GM23248 (cell line): ENCODE data around the gene PAM. TPM values are rescaled to one million over a fixed set of nuclear protein-coding genes. Genes with fewer than 3 reads are reported as not detected.

Experiments
- DNase-seq: peaks from one replicate; pipeline ENCODE4 v3.0.0-alpha.2; 2015
- H2AFZ ChIP-seq: fragments of 200-600 bp; sonication (generic); 2 replicates; pipeline ENCODE4 v1.6.1; 2016; ENCODE audit warnings: antibody characterized with exemption
- H3F3A ChIP-seq: fragments of 200-600 bp; sonication (generic); 2 replicates; pipeline ENCODE4 v1.6.1; 2016; ENCODE audit warnings: mild to moderate bottlenecking, antibody characterized with exemption, mixed run types; ENCODE audit not compliant: insufficient read depth
- H3K27ac ChIP-seq: fragments of 200-600 bp; sonication (generic); 2 replicates; pipeline ENCODE4 v1.5.1; 2016; ENCODE audit warnings: mild to moderate bottlenecking
- H3K27me3 ChIP-seq: fragments of 200-600 bp; sonication (generic); replicated peaks from 2 replicates; pipeline ENCODE4 v1.6.1; 2016; ENCODE audit warnings: mild to moderate bottlenecking; ENCODE audit not compliant: insufficient read depth
- H3K36me3 ChIP-seq: fragments of 200-600 bp; sonication (generic); 2 replicates; pipeline ENCODE4 v1.6.1; 2016; ENCODE audit warnings: low read depth, mild to moderate bottlenecking
- H3K4me1 ChIP-seq: fragments of 200-600 bp; sonication (generic); 2 replicates; pipeline ENCODE4 v1.6.1; 2016; ENCODE audit warnings: mild to moderate bottlenecking; ENCODE audit not compliant: insufficient read depth
- H3K4me2 ChIP-seq: fragments of 200-600 bp; sonication (generic); one replicate; pipeline ENCODE4 v1.6.1; 2016; ENCODE audit warnings: mild to moderate bottlenecking; ENCODE audit not compliant: unreplicated experiment
- H3K4me3 ChIP-seq: fragments of 200-600 bp; sonication (generic); 2 replicates; pipeline ENCODE4 v1.5.1; 2016; ENCODE audit warnings: mild to moderate bottlenecking
- H3K79me2 ChIP-seq: fragments of 200-600 bp; sonication (generic); 2 replicates; pipeline ENCODE4 v1.6.1; 2016; ENCODE audit warnings: mild to moderate bottlenecking; ENCODE audit not compliant: insufficient read depth
- H3K9ac ChIP-seq: fragments of 200-600 bp; sonication (generic); 2 replicates; pipeline ENCODE4 v1.6.1; 2016; ENCODE audit warnings: mild to moderate bottlenecking
- H3K9me2 ChIP-seq: fragments of 200-600 bp; sonication (generic); 2 replicates; pipeline ENCODE4 v1.6.1; 2016; ENCODE audit warnings: mixed run types, mild to moderate bottlenecking, moderate library complexity; ENCODE audit not compliant: insufficient read depth
- H3K9me3 ChIP-seq: fragments of 200-600 bp; sonication (generic); one replicate; pipeline ENCODE4 v1.6.1; 2017; ENCODE audit warnings: low read depth
- H4K20me1 ChIP-seq: fragments of 200-600 bp; sonication (generic); 2 replicates; pipeline ENCODE4 v1.6.0; 2016; ENCODE audit not compliant: insufficient read depth
- EZH2 ChIP-seq: fragments of 200-600 bp; sonication (generic); IDR thresholded peaks from 2 replicates; pipeline ENCODE4 v1.6.1; 2018; ENCODE audit warnings: antibody characterized with exemption, mild to moderate bottlenecking; ENCODE audit not compliant: insufficient read depth, poor library complexity, severe bottlenecking
- EZH2phosphoT487 ChIP-seq: fragments of 200-600 bp; sonication (generic); IDR thresholded peaks from 2 replicates; pipeline ENCODE4 v1.6.1; 2018; ENCODE audit warnings: antibody characterized with exemption, moderate library complexity, mild to moderate bottlenecking, low read depth; ENCODE audit not compliant: insufficient read depth
- WGBS, 2 experiments: methylation state at CpG; one replicate each; pipeline ENCODE4 v1.1.6; 2015 to 2017; ENCODE audit warnings: low lambda C conversion rate in 2 of 2, low coverage in 1 of 2; ENCODE audit errors: missing lambda C conversion rate in 2 of 2; 5-methylcytosine and 5-hydroxymethylcytosine counted together
- in situ Hi-C: fragments of 300-500 bp; cut with MboI; formaldehyde crosslinking; loops from 2 replicates; pipeline ENCODE4 v1.15.0; 2020
- polyA plus RNA-seq: library from polyadenylated mRNA; unstranded; fragments of >200 nt; fragmentation: Nextera tagmentation; extraction: Ambion mirVana; gene quantifications from 2 replicates; pipeline ENCODE4 v1.2.1, GENCODE V29; 2016
- total RNA-seq: library from RNA; depleted of rRNA; stranded (reverse); fragments of >200 nt; shearing (Covaris generic); gene quantifications from 2 replicates; pipeline ENCODE4 v1.2.3, GENCODE V29; 2014

Gene PAM
- total and polyA plus RNA-seq, 2 experiments from 2014 or later = 429 to 499 TPM

DNA sequence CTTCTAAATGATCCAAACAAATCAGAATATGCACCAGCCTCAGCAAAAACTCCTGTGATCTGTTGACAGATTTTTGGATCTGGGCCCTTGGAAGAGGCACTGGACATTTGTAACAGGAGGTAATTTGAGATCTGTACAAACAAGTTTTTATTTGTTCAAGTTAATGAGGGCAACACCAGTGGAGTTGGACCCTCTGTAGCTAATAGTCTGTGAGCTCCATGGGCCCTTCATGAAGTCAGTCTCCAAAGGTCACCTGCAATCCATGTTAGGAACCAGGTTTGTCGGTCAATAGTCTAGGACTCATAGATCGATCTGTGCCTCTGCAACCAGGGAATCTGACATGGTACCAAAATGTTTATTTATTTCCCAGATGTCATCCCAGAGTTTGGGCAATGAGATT lies 40.9 kb downstream of the PAM start:
- DNase-seq = no peak
- in situ Hi-C loops = no loop called here
- Histone ChIP-seq H4K20me1 (peaks cover 3% of the 10 kb centered on the region; the same call in 1 of the 2 replicates), H3K9ac (no peak overlapping the region), H3K36me3 (no peaks in the 10 kb centered on the region), H3K27me3 (no peaks in the 10 kb centered on the region), H3K79me2 (peaks cover 84% of the 10 kb centered on the region), H2AFZ (no peak overlapping the region), H3K9me2 (no peaks in the 10 kb centered on the region), H3F3A (0 out of 2 replicates have a peak, but pooled peaks cover 7% of the 10 kb centered on the region), H3K4me2 (no peak overlapping the region), H3K4me3 (no peak overlapping the region), H3K4me1 (peaks cover 29% of the 10 kb centered on the region), H3K9me3 (no peaks in the 10 kb centered on the region), H3K27ac (no peak overlapping the region)
- TF ChIP-seq EZH2 (no peak), EZH2phosphoT487 (no peak)
- WGBS, 2 experiments = 91 to 94% methylated on average over 2 of the region's 2 CpGs

GRCh38 chr5:102796498-102796897 lies 41.4 kb downstream of the PAM start:
- H3K9me3 ChIP-seq = no peaks in the 10 kb centered on the region
- H3F3A ChIP-seq = 0 out of 2 replicates have a peak, but pooled peaks cover 7% of the 10 kb centered on the region
- H3K27ac ChIP-seq = no peak overlapping the region
- H3K9ac ChIP-seq = no peak overlapping the region
- in situ Hi-C loops = no loop called here
- H3K4me1 ChIP-seq = peaks cover 29% of the 10 kb centered on the region
- no peaks in the 10 kb centered on the region for H3K9me2 ChIP-seq
- TF ChIP-seq EZH2 (no peak), EZH2phosphoT487 (no peak)
- H3K79me2 ChIP-seq = peaks cover 84% of the 10 kb centered on the region
- H3K4me3 ChIP-seq = no peak overlapping the region
- 61 to 70% methylated on average over 2 of the region's 2 CpGs for WGBS, 2 experiments
- H3K27me3 ChIP-seq = no peaks in the 10 kb centered on the region
- no peak overlapping the region for H3K4me2 ChIP-seq
- no peak overlapping the region for H2AFZ ChIP-seq
- peaks cover 2% of the 10 kb centered on the region; the same call in 1 of the 2 replicates for H4K20me1 ChIP-seq
- no peaks in the 10 kb centered on the region for H3K36me3 ChIP-seq
- DNase-seq = peak; percentile 10

GRCh38 chr5:102797322-102797884 lies 42.3 kb downstream of the PAM start:
- Histone ChIP-seq H2AFZ (no peak overlapping the region), H3K4me1 (peaks cover 29% of the 10 kb centered on the region), H3K36me3 (no peaks in the 10 kb centered on the region), H3F3A (0 out of 2 replicates have a peak, but pooled peaks cover 7% of the 10 kb centered on the region), H4K20me1 (no peaks in the 10 kb centered on the region), H3K9me2 (no peaks in the 10 kb centered on the region), H3K4me2 (no peak overlapping the region), H3K9ac (no peak overlapping the region), H3K27me3 (no peaks in the 10 kb centered on the region), H3K79me2 (peaks cover 75% of the 10 kb centered on the region), H3K9me3 (no peaks in the 10 kb centered on the region), H3K4me3 (no peak overlapping the region), H3K27ac (no peak overlapping the region)
- DNase-seq = no peak
- WGBS, 2 experiments = 97 to 100% methylated on average over 1 of the region's 1 CpG
- in situ Hi-C loops = no loop called here
- TF ChIP-seq EZH2phosphoT487 (no peak), EZH2 (no peak)

DNA sequence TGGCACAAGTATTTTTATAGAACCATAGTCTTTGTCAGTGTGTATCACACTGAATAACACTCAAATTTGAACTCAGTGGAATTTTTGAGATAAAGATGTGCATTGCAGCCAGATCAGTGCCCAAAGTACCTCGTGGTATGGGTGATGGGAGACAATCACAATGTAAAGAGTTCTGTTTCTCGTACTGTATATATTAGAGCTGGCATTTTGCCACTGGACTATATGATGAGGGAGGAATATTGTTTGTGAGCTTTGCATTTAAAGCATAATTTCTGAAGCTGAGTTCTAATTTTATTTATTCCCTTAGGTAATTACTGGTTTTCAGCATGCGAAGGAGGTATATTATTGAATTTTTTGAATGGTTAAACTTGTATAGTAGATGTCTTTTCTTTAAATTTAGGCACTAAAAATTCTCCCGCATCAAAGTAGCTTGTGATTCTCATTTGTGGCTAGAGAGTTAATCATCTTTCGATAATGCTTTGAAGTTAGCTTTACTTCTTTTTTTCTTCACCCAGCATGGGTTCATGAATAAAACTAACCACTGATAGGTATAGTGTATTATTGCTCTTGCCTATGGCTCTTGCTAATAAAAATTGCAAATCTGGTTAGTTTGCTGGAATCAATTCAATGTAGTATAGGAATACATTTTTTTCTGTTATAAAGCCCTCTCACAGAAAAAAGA lies 43.1 kb downstream of the PAM start:
- Histone ChIP-seq H3K36me3 (no peaks in the 10 kb centered on the region), H3K4me1 (peaks cover 29% of the 10 kb centered on the region), H3K9me3 (no peaks in the 10 kb centered on the region), H3F3A (0 out of 2 replicates have a peak, but pooled peaks cover 7% of the 10 kb centered on the region), H3K27me3 (no peaks in the 10 kb centered on the region), H3K4me2 (no peak overlapping the region), H3K4me3 (no peak overlapping the region), H3K9ac (no peak overlapping the region), H3K9me2 (no peaks in the 10 kb centered on the region), H3K79me2 (peaks cover 75% of the 10 kb centered on the region), H4K20me1 (no peaks in the 10 kb centered on the region), H2AFZ (no peak overlapping the region), H3K27ac (peak overlapping the region; percentile 1; the same call in 1 of the 2 replicates)
- DNase-seq = no peak
- TF ChIP-seq EZH2 = no peak
- TF ChIP-seq EZH2phosphoT487 = no peak
- in situ Hi-C loops = no loop called here
- 87 to 95% methylated on average over 5 of the region's 5 CpGs for WGBS, 2 experiments
